Vagina (tissue), 2 donors: ENCODE results near the gene IRF8. TPM values are rescaled to one million over a fixed set of nuclear protein-coding genes. Genes with fewer than 3 reads are reported as not detected.
"Not testable (repeated sequence)": the region's sequence is repeated elsewhere in the genome, so short reads cannot be mapped to it uniquely, and the experiment has no call there.

Experiments
- DNase-seq, 2 donors: peaks; one replicate each; pipeline ENCODE4 v3.0.0-alpha.2; 2017; ENCODE audit errors: extremely low spot score in 2 of 2
- H3K27ac ChIP-seq: fragments of 200-600 bp; sonication (generic); one replicate; pipeline ENCODE4 v1.5.1; 2019
- H3K27me3 ChIP-seq: fragments of 200-600 bp; sonication (generic); one replicate; pipeline ENCODE4 v1.5.1; 2019
- H3K36me3 ChIP-seq, 2 donors: fragments of 200-600 bp; sonication (generic); one replicate each; pipeline ENCODE4 v1.5.1; 2017 to 2019
- H3K4me1 ChIP-seq: fragments of 200-600 bp; sonication (generic); one replicate; pipeline ENCODE4 v1.5.1; 2019
- H3K4me3 ChIP-seq, 2 donors: fragments of 200-600 bp; sonication (generic); 1 replicate in 1 of 2; 2 replicates in 1 of 2; pipeline ENCODE4 v1.5.1; 2016 to 2019
- H3K9me3 ChIP-seq: fragments of 200-600 bp; sonication (generic); one replicate; pipeline ENCODE4 v1.5.1; 2019
- CTCF ChIP-seq, 3 experiments: fragments of 450-650 bp in 2 of 3; fragments of 200-600 bp in 1 of 3; sonication (generic) in 1 of 3; IDR thresholded peaks; one replicate each; pipeline ENCODE4 v1.5.1; 2017 to 2019; ENCODE audit warnings: antibody characterized with exemption in 3 of 3, mild to moderate bottlenecking in 2 of 3, moderate library complexity in 2 of 3
- POLR2A ChIP-seq, 2 donors: fragments of 450-650 bp; IDR thresholded peaks; one replicate each; pipeline ENCODE4 v1.6.1; 2017; ENCODE audit warnings: antibody characterized with exemption in 2 of 2, mild to moderate bottlenecking in 2 of 2, moderate library complexity in 2 of 2
- POLR2AphosphoS5 ChIP-seq, 2 donors: sonication (generic); formaldehyde crosslinking; IDR thresholded peaks; one replicate each; pipeline ENCODE4 v1.9.0; 2017; ENCODE audit warnings: antibody characterized with exemption in 2 of 2, mild to moderate bottlenecking in 2 of 2, low read depth in 1 of 2; ENCODE audit not compliant: insufficient read depth in 1 of 2
- intact Hi-C: fragments of 100-400 bp; cut with DNase I; formaldehyde crosslinking; loops from one replicate; pipeline ENCODE4 v1.15.1; 2023
- total RNA-seq: library from RNA; depleted of rRNA; stranded (reverse); fragments of >200 nt; gene quantifications from one replicate; pipeline ENCODE4 v1.2.3, GENCODE V29; 2016

The IRF8 gene
- total RNA-seq, 1 donor from 2014 or later: 7.6 TPM

DNA sequence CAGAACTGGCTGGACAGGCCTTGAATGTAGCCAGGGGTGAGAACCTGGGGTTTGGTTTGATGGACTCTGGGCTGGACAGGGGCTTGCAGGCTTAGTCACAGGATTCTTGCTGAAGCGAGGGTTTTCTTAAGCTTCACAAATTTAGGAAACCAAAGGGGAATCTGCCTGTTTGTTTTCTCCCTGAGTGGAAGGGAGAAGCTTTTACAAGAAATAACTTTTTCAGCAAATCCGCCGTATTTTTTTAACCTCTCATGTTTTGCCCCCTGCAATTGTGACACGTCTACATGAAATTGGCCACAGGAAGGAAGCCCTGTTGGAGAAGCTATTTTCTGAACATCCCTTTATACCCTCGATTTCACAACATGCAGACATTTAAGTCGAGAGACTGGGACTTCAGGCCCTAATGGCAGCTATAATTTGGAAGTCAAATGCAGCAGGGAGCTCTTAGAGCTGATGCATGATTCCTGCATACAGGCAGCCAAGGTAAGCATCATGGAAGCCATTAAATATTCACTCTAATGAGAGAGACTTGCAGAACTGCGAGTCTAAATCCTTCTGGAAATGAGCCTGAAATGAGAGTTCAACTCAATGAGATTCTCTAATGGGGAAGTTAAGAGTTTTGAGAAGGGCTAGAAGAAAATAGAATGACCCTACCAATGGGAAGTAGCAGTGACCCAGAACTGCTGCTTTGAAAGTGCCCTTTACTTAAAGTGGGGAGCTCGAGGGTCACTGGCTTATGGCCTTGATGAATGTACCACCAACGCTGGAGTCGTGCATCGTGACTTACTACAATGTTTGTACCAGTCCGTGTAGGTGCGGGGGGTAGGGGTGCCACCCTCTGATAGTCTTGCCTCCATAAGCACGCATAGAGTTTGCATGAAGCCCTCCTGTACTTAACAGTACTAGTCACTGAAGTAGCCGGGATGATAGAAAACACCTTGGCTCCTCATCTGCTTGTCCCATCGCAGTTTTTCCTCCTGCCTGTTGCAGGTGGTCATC lies 45.1 kb upstream of the IRF8 start:
- Histone ChIP-seq H3K36me3 (no peaks in the 10 kb centered on the region), H3K4me3 (no peak overlapping the region), H3K27ac (no peak overlapping the region), H3K9me3 (no peaks in the 10 kb centered on the region), H3K4me1 (no peaks in the 10 kb centered on the region), H3K27me3 (no peaks in the 10 kb centered on the region)
- intact Hi-C loops: no loop called here
- no peak for DNase-seq
- TF ChIP-seq POLR2AphosphoS5 (IDR thresholded peaks at IDR 0.05; ENCODE audit: insufficient read depth in 1 of 2, low read depth in 1 of 2): no peak
- TF ChIP-seq POLR2A (IDR thresholded peaks at IDR 0.05): no peak
- TF ChIP-seq CTCF (IDR thresholded peaks at IDR 0.05): no peak

DNA sequence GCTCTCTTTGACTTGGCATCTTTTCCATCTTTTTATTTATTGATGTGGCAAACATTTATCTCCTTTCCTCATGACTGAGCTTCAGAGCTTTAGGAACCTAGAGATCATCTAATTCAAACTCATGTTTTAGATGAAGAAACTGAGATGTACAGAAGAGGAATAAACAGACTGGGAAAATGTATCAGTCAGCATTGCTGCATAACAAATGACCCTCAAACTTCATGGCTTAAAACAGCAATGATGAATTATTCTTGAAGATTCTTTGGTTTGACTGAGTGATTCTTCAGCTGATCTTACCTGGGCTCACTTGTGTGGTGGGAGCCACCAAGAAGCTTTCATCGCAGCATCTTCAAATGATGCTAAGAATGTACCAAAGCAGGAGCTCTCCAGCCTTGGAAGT lies 44.0 kb upstream of the IRF8 start:
- Histone ChIP-seq H3K27me3 (no peaks in the 10 kb centered on the region), H3K9me3 (no peaks in the 10 kb centered on the region), H3K4me1 (no peaks in the 10 kb centered on the region), H3K4me3 (no peak overlapping the region), H3K36me3 (no peaks in the 10 kb centered on the region), H3K27ac (no peak overlapping the region)
- intact Hi-C loops: no loop called here
- TF ChIP-seq POLR2AphosphoS5 (IDR thresholded peaks at IDR 0.05; ENCODE audit: insufficient read depth in 1 of 2, low read depth in 1 of 2): no peak
- no peak for TF ChIP-seq CTCF (IDR thresholded peaks at IDR 0.05)
- no peak for TF ChIP-seq POLR2A (IDR thresholded peaks at IDR 0.05)
- no peak for DNase-seq

GRCh38 chr16:85856079-85856478 lies 42.9 kb upstream of the IRF8 start:
- Histone ChIP-seq H3K9me3 (no peaks in the 10 kb centered on the region), H3K27me3 (no peaks in the 10 kb centered on the region), H3K4me1 (no peaks in the 10 kb centered on the region), H3K27ac (no peak overlapping the region), H3K36me3 (no peaks in the 10 kb centered on the region), H3K4me3 (no peak overlapping the region)
- intact Hi-C loops: no loop called here
- no peak for DNase-seq
- TF ChIP-seq POLR2AphosphoS5 (IDR thresholded peaks at IDR 0.05; ENCODE audit: insufficient read depth in 1 of 2, low read depth in 1 of 2): no peak
- TF ChIP-seq POLR2A (IDR thresholded peaks at IDR 0.05): no peak
- no peak for TF ChIP-seq CTCF (IDR thresholded peaks at IDR 0.05)

- H3K4me1 ChIP-seq: no peaks in the 10 kb centered on the region
- no peak overlapping the region for H3K4me3 ChIP-seq
- no peak for DNase-seq
- no peaks in the 10 kb centered on the region for H3K36me3 ChIP-seq
- no peaks in the 10 kb centered on the region for H3K9me3 ChIP-seq
- TF ChIP-seq CTCF (IDR thresholded peaks at IDR 0.05) (no peak), POLR2AphosphoS5 (IDR thresholded peaks at IDR 0.05; ENCODE audit: insufficient read depth in 1 of 2, low read depth in 1 of 2) (no peak), POLR2A (IDR thresholded peaks at IDR 0.05) (no peak)
- H3K27ac ChIP-seq: no peak overlapping the region
- intact Hi-C loops: no loop called here
- no peaks in the 10 kb centered on the region for H3K27me3 ChIP-seq
Observed at GRCh38 chr16:85856585-85856984, 42.4 kb upstream of the IRF8 start.

GRCh38 chr16:85857406-85857805 lies 41.6 kb upstream of the IRF8 start:
- H3K9me3 ChIP-seq: no peaks in the 10 kb centered on the region
- DNase-seq: no peak

GRCh38 chr16:85858571-85858970 lies 40.4 kb upstream of the IRF8 start:
- H3K4me1 ChIP-seq, DNase-seq, H3K4me3 ChIP-seq, H3K9me3 ChIP-seq, H3K27ac ChIP-seq, H3K36me3 ChIP-seq, intact Hi-C loops, H3K27me3 ChIP-seq: not testable (repeated sequence)

More at GRCh38 chr16:85857406-85857805, 41.6 kb upstream of the IRF8 start:
- H3K4me3 ChIP-seq: no peak overlapping the region
- H3K27me3 ChIP-seq: no peaks in the 10 kb centered on the region
- H3K27ac ChIP-seq: no peak overlapping the region
- intact Hi-C loops: no loop called here
- no peaks in the 10 kb centered on the region for H3K36me3 ChIP-seq
- H3K4me1 ChIP-seq: no peaks in the 10 kb centered on the region
- TF ChIP-seq POLR2AphosphoS5 (IDR thresholded peaks at IDR 0.05; ENCODE audit: insufficient read depth in 1 of 2, low read depth in 1 of 2): no peak
- TF ChIP-seq CTCF (IDR thresholded peaks at IDR 0.05): no peak
- TF ChIP-seq POLR2A (IDR thresholded peaks at IDR 0.05): no peak
